HG03457 (cell line): ENCODE data around the gene ATP2B1.
A peak's percentile ranks its signal among the peaks of the same experiment; 100 is the strongest.
"Not testable (repeated sequence)": the region's sequence is repeated elsewhere in the genome, so short reads cannot be mapped to it uniquely, and the experiment has no call there.

ENCODE experiments used
- ATAC-seq: cut with Tn5 transposase; IDR thresholded peaks from one replicate; pipeline ENCODE4 v1.9.1; 2021; ENCODE audit warnings: moderate number of reproducible peaks; ENCODE audit not compliant: unreplicated experiment

Gene ATP2B1

DNA sequence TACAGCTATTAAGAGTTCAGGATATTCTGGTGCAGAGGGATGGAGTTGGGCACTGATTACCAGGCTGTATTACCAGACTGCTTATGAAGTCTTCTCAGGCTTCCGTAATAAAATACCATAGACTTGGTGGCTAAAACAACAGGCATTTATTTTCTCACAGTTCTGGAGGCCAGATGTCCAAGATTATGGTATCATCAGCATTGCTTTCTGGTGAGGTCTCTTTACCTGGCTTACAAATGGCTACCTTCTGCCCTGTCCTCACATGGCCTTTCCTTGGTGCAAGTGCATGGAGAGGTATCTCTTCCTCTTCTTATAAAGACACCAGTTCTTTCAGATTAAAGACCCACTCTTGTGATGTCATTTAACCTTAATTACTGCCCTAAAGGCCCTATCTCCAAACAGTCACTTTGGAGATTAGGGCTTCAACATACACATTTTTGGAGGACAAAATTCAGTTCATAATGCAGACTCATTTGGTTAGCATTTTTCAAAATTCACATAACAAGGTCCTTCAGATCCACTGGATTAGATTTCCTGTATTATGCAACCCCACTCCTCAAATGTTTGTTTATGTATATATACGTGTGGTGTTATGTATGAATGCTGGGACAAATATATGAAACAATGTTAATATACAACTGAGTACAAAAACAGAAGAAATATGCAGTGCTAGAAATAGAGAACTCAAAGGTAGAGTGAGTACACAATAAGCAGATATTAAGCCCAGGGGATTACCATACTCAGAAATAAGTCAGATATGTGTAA lies 9.3 kb upstream of the ATP2B1 start:
- no peak for ATAC-seq

DNA sequence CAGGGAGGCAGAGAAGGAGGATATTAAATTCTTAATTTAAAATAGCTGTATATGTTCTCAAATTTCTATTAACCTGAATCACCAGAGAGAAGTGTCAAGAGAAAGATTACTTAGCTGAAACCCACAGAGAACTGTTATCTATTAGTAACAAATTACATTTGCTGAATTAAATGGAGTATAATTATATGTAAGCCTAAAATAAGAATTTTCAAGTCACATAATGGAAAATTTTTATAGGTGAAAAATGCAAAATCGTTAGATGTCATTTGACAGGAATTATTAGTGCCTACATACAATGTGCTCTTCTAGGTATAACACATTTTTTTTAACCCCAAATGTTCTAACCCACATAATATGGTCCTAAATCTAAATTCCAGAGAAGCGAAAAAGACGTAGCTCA lies 4.1 kb upstream of the ATP2B1 start:
- no peak for ATAC-seq

DNA sequence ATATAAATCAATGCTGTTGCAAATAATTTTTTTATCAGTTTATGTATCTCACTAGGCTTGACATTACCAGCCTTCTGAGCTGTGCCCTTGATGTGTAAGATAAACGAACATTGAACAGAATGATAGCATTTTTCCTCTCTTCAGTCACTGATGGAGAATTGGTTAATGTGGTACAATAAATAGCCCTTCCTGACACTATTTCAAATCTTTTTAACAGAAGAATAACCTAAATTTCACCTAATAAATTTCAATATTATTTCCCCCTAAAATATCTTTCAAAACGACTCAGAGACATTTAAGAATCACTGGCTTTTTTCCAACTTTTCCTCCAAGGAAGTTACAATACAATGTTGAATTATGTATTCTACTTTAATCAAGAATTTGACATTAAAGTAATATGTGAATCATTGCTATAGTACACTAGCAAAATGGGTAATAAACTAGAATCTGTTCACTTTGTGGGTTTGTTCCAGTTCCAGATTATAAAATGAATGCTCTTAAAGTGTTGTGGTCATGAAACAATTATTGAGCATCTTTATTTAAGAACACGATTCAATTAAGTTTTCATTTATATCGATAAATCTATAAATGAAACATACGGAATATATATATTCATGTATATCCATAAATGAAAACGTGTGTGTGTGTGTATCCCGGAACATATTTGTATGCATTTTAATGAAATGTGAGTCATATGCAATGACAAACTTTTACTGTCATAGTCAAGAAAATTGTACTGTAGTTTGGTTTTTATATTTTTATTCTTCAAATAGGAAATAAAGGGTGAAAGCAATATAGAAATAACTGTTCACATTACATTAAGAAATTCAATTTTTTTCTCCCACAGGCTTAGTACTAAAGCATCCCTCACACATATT lies 2.5 kb upstream of the ATP2B1 start:
- no peak for ATAC-seq

DNA sequence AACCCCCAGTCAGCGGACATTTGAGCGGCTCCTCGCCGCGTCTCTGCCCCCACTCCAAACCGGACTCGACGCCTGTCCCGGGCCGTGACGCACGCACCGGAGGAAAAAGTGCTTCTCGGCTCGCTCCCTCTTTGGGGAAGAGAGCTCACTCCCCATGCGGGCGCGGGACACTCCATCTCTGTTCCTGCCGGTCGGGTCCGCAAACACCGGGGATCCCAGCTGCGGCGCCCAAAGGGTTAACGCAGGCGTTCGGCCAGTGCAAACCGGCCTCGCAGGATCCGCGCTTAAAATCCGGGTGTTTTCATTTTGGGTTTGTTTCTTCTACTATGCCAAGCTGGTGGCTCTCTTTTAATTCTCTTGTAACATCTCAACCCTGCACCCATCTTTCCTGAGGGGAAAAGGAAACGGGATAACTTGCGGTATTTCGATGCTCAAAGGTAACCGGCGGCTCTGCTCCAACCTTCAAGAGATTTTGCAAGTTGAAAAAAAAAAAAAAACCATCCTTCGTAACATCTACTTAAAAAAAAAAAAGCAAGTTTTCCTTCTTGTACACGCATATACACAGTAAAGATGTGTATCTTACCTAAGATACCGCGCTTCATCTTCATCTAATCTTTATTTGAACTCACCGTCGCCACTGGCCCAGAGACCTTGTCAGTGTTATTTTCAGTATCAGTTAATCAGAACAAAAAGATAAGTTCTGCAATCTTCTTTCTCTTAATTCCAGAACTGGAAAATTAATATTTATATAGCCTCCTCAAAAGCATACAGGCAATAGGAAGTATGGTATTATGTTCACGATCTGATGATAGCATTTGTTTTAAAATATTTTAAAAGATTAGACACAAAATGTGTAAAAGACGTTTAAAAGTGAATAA lies 1.6 kb upstream of the ATP2B1 start:
- ATAC-seq = peak; percentile 5

DNA sequence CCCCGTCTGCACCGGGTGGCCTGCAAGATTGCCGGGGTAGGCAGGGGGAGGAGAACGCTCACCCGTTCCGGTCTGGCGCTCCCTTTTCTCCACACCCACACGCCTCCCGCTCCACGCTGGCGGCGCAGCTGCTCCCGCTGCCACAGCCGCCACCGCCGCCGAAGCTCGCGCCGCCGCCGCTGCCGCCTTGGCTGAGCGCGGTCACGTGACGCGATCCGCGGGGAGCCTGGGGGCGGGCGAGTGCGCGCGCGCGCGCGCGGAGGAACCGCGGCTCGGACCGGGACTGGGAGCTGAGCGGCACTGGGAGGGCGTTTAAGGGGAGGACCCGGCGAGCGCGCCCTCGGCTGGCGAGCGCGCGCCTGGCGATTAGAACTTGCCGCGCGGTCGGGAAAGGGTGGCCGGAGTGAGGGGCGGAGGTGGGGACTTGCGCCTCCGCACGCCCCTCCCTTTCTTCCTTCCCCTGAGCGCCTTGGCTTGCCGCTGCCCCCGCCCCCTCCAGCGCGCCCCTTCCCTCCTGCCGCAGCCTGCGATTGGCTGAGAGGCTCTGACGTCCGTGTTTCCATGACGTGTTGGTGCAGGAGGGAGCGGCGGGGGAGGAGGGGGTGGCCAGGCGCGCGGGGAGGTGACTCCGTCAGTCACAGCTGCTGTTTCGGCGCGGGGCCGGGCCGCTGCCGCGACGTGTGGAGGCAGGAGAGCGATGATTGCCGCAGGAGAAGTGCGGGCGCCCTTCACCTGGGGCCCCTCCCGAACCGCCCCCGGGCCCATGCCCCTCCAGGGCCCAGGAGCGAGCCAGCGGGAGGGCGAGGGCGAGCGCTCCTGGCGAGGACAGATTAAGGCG lies 738 bp upstream of the ATP2B1 start:
- ATAC-seq = peak; percentile 66

DNA sequence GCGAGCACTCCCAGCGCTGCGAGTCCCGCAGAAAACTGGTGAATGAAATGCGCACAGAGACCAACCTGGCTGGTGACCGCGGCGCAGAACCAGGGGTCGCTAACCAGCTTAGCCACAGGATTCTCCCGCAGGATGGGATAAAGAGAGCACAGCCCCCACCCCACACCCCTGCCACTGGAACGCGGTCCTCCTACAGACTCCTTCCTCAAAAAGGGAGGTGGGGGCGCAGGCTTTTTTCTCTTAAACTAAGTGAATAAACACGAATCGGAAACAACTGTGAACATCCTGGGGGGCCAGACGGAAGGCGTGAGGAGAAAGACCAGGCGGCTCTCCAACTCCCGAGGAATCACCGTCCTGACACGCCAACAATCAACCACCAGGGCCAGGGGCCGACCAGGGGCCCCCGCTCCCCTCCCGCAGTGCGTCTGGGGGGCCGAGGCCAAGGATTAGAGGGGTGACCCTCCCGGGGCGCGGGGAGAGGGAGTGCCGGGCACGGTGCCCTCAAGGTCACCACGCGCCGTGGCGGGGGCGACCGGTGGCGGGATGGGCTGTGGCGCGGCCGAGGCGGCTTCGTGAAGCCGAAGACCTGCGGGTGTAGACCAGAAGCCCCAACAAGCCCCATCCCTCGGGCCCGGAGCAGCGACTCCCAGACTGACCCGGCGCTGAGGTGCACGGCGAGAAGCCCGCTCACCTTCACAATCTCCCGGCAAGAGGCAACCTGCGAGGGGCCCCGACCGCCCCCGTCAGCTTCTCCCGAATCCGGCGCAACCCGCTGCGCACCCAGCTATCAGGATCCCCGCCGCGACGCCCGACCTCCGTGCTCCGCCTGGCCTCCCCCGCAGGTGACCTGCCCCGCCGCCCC lies 704 bp downstream of the ATP2B1 start:
- ATAC-seq = no peak

DNA sequence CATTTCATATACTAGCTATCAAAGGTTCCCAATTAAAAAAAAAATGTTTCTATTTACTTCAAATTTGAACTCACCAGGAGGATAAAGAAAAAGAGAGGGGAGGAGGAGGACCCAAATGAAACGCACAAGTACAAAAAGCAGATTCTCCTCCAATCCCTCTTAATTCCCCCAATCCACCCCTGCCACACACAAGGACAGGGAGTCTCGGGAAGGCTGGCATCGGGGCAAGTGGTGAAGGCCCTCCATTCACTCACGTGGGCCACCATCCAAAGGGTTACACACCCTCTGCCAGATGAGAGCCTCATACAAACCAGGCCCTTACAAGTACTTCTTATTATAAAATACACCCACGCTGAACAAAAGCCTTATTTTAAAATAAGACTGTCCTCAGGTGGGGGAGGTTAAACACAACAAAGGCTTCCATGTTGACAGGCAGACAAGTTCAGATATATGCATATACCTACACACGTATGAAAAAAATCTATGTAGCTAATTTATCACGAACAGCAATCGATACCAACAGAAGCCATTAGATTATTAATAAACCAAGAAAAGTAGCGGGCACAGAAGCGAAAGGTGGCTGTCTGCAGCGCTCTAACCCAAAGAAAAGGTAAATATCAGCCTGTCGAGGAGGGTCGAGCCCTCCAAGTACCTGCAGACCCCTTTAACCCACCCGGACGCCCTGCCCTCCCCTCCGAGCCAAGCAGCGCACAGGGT lies 1.5 kb downstream of the ATP2B1 start:
- ATAC-seq = no peak

DNA sequence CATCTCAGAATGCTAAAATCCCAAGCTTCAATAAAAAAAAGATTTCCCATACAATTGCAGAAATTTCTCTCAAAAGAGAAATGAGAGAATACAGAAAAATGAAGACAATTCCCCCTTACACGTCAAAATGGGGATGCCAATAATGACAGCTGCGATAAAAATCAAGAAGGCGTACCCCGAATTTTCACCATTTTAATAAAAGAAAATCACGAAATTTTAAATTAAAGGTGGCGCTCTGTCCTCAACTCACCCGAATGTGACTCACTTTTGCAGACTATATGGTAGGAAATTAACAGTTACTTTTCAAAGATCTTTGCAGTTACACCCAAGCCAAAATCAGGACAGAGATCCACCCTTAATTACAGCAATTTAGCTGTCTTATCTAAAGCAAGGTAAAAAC lies 2.1 kb downstream of the ATP2B1 start:
- ATAC-seq = no peak

DNA sequence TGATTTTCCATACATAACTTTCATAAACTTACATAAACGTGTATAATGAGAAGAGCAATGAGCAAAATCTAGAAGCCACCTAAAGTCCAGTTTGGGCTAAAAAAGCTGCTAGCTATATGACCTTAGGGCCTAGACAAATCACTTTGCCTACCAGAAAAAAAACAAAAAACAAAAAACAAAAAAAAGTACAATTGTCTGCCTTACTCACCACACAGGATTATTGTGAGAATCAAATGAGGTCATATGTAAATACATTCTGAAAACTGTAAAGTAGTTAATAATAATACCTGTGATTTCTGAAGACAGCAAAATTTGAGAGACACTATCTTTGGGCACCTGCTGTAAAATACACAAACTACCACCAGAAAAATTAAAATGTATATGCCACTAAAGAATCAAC lies 4.2 kb downstream of the ATP2B1 start:
- ATAC-seq = no peak

DNA sequence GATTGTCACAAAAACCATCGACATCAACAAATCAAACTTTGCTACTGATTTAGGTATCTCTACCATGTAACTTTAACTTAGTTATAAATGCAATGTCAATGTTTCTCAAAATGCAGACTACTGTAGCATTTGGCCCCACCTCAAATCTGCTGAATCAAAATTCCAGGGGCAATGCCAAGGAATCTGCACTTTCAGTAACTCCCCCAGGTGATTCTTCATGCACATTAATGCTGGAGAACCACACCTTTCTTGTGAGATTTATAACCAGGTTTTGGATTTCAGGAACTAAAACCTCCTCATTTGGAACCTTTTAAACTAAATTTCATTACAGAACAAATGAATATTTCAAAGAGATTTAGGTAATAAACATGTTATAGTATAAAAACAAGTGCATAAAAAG lies 4.9 kb downstream of the ATP2B1 start:
- ATAC-seq = no peak

DNA sequence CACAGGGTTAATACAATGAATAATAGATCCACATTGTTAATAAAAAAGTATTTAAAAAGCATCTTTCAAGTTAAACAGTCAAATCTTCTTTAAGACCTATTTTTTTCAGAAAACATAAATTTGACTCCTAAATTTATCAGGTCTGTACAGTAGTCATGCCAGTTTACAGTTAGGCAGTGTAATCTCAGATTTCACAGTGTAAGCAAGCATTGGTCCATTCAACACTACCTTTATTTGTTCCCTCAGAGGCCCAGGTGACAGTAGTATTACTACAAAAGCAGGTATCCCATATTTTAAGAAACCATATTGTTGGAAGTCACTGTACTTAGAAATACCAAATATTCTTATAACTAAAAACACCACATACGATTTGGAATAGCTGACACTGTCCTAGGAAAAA lies 6.1 kb downstream of the ATP2B1 start:
- no peak for ATAC-seq

DNA sequence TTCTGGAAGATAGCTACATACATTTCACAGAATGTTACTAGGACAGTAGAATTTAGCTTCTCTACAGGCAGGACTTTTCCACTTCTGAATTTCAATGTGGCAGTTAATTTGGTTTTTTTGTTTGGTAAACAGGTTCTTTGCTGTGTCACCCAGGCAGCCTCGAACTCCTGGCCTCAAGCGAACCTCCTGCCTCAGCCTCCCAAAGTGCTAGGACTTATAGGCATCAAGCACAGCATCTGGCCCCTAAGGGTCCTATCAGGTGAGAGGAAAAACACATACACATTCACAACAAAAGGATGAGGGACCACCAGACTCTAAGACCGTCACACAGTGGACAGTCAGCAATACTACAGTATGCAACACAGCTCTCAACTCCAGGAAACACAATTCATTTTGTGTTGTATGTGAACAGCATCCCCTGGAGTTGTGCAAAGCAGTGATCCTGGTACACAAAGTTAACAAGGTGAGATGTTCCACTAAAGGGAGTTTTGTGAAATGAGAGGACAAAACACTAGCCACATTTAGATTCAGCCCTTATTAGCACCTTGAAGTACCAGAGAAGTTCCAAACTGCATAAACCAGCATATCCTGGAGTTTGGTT lies 6.9 kb downstream of the ATP2B1 start:
- ATAC-seq = no peak

DNA sequence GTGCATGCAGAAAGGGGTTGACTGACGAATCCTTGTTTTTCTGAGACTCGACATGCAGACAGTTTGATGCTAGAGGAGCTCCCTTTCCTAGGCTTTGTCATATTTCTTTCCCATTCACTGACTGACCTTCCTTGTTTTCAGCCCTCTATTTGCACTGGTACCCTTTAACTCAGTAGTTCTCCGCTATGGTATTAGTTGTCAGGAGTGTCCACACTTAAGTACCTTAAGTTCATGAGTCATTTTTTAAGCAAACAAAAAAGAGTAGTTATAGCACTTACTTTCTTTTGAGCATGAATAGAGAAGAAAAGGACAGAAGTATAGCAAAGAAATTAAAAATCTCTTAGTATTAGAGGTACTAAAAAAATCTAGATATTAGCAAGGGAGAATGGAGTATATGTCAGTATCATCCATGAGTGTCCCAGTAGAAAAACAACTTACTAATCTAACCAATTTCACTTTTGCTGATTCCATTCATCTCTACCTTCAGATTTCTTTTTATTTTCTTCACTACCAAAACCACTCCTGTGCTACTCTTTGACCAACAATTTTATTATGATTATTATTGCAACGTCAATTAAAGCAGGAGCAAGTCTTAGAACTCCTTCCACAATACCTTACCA lies 8.3 kb downstream of the ATP2B1 start:
- ATAC-seq = no peak

DNA sequence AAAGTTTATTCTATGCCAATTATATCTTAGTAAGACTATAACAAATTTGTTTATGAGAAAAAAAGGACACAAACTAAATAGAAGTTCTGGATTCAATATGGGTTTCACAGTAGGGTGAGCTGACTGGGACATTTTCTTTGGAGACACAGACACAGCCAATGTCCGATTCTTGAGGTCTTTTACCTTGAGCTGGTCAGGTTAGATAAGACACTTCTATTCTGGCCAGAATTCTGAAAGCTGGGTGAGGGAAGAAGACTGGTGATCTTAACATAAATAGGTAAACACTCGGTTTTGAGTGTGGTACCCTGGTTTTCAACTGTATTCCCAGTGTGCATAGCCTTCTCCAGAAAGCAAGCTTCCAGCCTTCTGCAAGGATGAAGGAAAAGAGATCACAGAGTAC lies 10.0 kb downstream of the ATP2B1 start:
- no peak for ATAC-seq

DNA sequence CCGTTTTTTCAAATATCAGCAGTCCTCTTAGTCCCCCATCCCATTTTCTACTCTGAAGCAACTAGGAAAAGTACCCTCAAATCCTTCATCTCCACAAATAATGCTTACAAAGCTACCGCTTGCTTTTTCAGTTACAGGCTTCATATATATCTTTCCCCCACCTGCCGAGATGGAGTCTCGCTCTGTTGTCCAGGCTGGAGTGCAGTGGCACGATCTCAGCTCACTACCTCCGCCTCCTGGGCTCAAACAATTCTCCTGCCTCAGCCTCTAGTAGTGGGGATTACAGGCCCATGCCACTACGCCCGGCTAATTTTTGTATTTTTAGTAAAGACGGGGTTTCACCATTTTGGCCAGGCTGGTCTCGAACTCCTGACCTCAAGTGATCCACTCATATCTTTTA lies 10.9 kb downstream of the ATP2B1 start:
- ATAC-seq = not testable (repeated sequence)

DNA sequence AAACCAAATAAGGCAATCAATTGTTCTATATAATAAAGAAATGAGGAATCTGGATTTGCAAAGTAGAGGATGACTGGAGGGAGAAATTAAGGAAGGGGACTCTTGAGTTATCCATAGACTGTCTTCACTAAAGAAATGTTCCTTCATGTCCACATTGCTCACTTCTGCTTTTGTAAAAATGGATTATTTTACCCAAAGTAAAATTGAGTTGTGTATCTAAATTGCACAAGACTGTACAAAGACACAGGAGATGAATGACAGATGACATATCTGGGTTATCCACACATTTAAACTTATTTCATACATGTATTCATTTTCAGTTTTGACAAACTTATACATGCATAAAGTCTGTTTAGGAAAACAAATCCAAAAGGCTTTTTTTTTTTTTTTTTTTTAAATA lies 11.3 kb downstream of the ATP2B1 start:
- no peak for ATAC-seq

DNA sequence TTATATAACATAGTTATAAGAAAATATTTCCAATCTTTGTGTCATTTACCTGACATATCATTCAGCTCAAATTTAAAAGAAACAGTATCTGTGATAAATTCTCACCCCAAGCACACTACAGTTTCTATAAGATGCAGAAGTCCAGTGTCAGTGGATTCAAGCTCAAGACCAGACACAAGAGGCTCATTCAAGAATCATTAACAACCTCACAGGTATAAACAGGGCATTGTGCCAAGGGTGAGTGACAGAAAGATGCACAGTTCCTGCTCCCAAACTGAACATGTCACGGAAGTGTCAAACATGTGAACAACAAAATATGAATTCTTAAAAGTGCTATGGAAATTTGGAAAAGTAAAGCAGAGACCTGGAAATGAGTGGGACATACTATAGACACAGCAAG lies 12.8 kb downstream of the ATP2B1 start:
- peak; percentile 47 for ATAC-seq

DNA sequence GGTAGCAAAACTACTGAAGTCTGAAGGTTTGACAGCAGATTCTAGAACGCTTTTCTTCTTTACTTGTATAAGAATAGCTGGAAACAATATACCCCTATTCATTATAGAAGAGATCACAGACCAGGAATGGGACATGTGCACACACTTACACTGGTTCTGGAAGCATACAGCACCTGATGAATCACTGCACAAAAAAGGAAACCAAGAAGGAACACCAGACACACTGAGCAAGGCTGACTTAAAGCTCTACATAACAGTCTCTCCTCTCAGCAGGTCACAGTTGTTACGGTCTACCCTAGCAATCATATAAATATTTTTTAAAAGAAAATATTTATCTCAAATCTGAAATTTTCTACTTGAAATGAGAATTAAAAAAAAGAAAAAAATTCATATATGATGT lies 13.5 kb downstream of the ATP2B1 start:
- no peak for ATAC-seq
